ENCODE results near the gene HMX2.

GRCh38 chr10:123153486-123154091 is 5.7 kb downstream of the HMX2 start:
- TF ChIP-seq CTCF (conservative IDR thresholded peaks at IDR 0.05) (no peak), ZFX (IDR thresholded peaks at IDR 0.05) (no peak)

Data from C4-2B (cell line).